Measurements from ENCODE around the gene MMP25.

The MMP25 gene

GRCh38 chr16:3094289-3095027, 48.1 kb downstream of the MMP25 start:
- TF ChIP-seq CTCF (IDR thresholded peaks at IDR 0.05; ENCODE audit: low read length, missing control alignments): peak; percentile 65
- DNase-seq (ENCODE audit: low read depth): peak; percentile 69
- no peak overlapping the region for H3K4me3 ChIP-seq (replicated peaks; ENCODE audit: low read depth, low read length)

DNA sequence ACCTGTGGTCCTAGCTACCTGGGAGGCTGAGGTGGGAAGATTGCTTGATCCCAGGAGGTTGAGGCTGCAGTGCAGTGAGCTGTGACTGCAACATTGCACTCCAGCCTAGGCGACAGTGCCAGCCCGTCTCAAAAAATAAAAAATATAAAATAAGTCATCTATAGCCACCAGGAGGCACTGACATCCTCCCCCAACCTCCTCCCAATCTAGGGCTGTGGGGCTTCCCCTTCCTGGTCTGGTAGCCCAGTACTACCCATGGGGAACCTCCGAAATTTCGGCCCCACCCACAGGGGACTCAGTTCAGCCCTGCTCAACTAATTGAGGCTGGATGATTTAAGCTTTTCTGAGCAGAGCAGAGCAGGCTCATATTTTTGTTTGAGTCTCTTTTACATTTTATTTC, 49.5 kb downstream of the MMP25 start:
- peak; percentile 22 for TF ChIP-seq CTCF (IDR thresholded peaks at IDR 0.05; ENCODE audit: low read length, missing control alignments)
- no peak overlapping the region for H3K4me3 ChIP-seq (replicated peaks; ENCODE audit: low read depth, low read length)
- DNase-seq (ENCODE audit: low read depth): no peak

GRCh38 chr16:3096362-3096761, 50.0 kb downstream of the MMP25 start:
- no peak for DNase-seq (ENCODE audit: low read depth)
- TF ChIP-seq CTCF (IDR thresholded peaks at IDR 0.05; ENCODE audit: low read length, missing control alignments): no peak
- H3K4me3 ChIP-seq (replicated peaks; ENCODE audit: low read depth, low read length): no peak overlapping the region

DNA sequence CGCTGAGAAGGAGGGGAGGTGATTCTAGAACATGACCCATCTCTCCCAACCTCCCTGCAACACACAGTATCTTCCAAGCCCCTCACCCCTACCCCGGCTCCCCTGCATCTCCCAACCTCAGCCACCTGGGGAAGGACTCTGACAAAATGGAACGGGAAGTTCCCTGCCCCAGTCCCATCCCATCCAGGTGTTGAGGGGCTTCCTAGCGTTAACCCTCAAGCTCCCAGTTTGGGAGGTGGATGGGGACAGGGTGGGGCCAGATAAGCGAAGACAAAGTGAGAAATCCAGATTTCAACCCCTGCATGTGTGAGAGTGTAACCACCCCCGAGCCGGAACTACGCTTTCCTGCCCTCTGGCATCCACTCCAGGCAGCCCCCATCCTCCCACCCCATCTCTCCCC, 50.9 kb downstream of the MMP25 start:
- no peak overlapping the region for H3K4me3 ChIP-seq (replicated peaks; ENCODE audit: low read depth, low read length)
- DNase-seq (ENCODE audit: low read depth): no peak
- TF ChIP-seq CTCF (IDR thresholded peaks at IDR 0.05; ENCODE audit: low read length, missing control alignments): no peak

DNA sequence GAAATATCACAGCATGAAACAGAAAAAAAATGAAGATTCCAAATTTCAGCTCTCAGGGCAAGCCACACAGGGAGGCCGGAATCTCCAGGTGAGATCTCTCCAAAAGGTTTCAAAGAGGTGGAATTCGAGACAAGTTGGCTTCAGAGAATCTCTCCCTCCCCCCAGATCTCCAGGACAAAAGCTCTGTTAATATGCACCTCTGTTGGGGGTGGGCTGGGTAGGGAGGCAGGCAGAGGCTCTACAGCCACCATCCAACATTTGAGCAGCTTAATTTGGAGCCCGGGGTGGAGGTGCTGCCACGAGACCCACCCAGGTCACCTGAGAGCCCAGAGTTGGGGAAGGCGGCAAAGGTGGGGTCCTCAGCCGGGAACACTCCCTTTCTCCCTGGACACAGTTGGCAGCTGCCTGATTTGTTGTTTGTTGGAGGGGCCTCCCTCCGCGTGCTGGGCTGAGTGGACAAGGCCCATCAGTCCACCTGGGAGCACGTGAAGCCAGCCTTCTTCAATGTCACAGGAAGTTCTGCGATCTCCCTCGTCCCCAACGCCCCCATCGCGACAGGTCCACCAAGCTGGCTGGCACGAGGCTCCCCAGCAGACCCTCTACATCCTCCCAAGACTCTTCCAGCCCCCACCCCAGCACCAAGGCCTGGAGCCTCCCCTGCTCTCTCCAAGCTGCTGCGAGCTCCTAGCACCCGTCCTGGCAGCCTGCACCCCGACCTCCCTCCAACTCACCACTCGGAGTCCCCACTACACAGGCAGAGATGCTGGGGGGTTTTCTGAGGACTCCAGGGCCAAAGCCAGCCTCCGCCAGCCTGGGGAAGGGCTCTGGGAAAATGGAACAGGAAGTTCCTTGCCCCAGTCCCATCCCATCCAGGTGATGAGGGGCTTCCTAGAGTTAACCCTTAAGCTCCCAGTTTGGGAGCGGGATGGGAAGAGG, 52.4 kb downstream of the MMP25 start, which contains the start of gene ZSCAN10:
TSS of gene ZSCAN10 (minus strand) at position 836 of the 936 bp plus-strand sequence. CDS start 6,357 bp downstream, outside the sequence.
- TF ChIP-seq CTCF (IDR thresholded peaks at IDR 0.05; ENCODE audit: low read length, missing control alignments): no peak
- H3K4me3 ChIP-seq (replicated peaks; ENCODE audit: low read depth, low read length): peak within 1 kb of the TSS; percentile 13
- DNase-seq (ENCODE audit: low read depth): no peak

- no peak for TF ChIP-seq CTCF (IDR thresholded peaks at IDR 0.05; ENCODE audit: low read length, missing control alignments)
- no peak for DNase-seq (ENCODE audit: low read depth)
- no peak overlapping the region for H3K4me3 ChIP-seq (replicated peaks; ENCODE audit: low read depth, low read length)
Measured at GRCh38 chr16:3099395-3099731, 53.0 kb downstream of the MMP25 start.
